GM12875 (cell line): Measurements from ENCODE around the gene APOA4.
A peak's percentile ranks its signal among the peaks of the same experiment; 100 is the strongest.
"Not testable (repeated sequence)": the region's sequence is repeated elsewhere in the genome, so short reads cannot be mapped to it uniquely, and the experiment has no call there.

Source experiments
- H3K4me3 ChIP-seq: one replicate; pipeline ENCODE4 v1.5.1; 2011; ENCODE audit warnings: low read depth, low read length, control low read depth
- TF ChIP-seq, protein P1 (sequence below): IDR thresholded peaks from 2 replicates; pipeline ENCODE4 v1.5.1; 2011; ENCODE audit warnings: low read depth, mild to moderate bottlenecking, control low read depth, inconsistent platforms, low read length, moderate library complexity, borderline replicate concordance; ENCODE audit not compliant: insufficient read depth

Gene APOA4

DNA sequence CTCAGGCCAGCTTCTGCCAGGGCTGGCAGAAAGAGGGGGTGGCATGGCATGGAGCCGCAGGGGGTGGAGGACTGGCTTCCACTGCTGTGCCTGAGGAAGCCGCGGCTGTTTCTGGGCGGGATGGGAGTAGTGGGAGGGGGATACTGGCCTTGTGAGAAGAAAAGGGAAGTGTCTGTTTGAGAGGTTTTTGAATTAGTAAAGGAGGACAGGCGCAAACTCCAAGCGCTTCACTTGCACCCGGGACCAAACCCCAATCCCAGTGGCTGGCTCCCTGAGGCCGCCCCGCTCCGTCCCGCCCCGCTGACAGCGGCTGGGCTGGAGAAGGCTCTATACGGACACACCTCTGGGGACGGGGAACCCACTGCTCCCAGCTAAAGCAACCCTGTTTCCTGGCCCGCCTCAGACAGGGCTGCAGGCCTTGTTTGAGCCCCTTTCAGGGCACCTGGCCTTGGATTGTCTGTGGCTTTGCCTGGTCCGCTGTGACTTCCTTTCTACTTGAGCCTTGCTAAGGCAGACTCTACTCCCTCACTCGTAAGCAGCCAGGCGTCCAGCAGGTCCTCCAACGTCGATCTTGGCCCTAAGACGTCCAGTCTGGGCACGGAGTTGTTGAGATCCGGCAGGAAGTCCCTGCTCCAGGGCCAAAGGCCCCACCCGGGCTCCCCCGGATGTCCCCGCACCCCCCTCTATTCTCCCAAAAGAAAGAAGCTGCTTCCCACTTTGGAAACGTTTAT is 12.1 kb upstream of the APOA4 start:
- H3K4me3 ChIP-seq = peak overlapping the region; percentile 53
- TF ChIP-seq, protein P1, sequence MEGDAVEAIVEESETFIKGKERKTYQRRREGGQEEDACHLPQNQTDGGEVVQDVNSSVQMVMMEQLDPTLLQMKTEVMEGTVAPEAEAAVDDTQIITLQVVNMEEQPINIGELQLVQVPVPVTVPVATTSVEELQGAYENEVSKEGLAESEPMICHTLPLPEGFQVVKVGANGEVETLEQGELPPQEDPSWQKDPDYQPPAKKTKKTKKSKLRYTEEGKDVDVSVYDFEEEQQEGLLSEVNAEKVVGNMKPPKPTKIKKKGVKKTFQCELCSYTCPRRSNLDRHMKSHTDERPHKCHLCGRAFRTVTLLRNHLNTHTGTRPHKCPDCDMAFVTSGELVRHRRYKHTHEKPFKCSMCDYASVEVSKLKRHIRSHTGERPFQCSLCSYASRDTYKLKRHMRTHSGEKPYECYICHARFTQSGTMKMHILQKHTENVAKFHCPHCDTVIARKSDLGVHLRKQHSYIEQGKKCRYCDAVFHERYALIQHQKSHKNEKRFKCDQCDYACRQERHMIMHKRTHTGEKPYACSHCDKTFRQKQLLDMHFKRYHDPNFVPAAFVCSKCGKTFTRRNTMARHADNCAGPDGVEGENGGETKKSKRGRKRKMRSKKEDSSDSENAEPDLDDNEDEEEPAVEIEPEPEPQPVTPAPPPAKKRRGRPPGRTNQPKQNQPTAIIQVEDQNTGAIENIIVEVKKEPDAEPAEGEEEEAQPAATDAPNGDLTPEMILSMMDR = no peak

DNA sequence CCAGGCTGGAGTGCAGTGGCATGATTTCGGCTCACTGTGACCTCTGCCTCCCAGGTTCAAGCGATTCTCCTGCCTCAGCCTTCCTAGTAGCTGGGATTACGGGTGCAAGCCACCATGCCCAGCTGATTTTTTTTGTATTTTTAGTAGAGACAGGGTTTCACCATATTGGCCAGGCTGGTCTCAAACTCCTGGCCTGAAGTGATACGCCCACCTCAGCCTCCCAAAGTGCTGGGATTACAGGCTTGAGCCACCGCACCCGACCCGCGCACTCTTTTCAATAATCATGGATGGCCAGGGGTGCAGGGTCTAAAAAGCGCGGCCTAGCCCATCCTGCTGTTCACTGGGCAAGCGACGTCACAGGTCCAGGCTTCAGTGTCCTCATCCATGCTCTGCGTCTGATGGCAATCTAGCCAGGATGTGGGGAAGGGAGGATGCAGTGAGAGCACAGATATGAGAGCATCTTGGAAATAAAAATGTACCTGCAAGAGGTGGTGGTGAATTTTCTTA is 11.5 kb upstream of the APOA4 start:
- not testable (repeated sequence) for H3K4me3 ChIP-seq

DNA sequence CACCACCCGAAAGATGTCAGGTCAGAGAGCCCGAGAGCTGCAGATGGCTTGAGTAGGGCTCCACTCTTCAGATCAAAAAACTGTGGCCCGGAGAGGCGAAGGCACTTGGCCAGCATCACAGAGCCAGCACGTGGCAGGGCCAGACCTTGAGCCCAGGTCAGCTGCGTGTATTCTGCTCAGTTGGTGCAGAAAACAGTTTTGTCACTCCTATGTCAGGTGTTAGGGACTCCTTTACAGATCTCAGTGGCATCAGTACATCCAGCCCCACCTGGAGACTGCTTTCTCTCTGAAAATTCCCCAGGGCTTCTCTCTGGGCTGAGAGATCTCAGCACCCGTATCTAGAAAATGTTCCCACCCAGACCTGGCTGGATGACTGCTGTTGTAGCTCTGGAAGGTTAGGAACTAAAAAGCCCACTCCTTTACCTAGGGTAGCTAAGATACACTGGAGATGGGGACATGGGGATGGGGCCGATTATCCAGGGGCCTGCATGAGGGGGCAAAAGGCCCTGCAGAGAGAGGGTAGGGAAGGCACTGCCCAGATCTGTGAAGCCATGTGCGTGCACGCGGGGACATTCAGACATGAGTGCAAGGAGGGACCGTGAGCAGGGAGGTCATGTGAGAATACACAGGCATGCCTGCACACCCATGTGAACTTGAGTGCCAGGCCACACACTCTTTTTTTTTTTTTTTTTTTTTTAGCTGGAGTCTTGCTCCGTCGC is 10.9 kb upstream of the APOA4 start:
- H3K4me3 ChIP-seq = no peak overlapping the region
- TF ChIP-seq, protein P1 = no peak

DNA sequence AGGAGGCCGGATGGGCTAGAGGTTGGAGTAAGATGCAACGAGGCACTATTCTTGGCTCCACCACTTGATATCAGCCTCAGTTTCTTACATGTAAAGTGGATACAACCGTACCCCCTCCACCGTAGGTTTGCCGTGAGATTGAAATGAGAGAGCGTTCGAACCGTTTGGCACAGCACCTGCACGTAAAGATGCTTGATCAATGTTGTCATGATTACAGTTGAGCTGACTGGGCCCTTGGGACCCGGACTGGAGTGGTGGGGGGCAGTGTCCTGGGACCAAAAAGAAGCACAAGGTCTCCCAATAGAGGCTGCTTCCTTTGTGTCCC is 10.3 kb upstream of the APOA4 start:
- H3K4me3 ChIP-seq = no peak overlapping the region
- TF ChIP-seq, protein P1 = no peak

- TF ChIP-seq, protein P1 = no peak
- no peak overlapping the region for H3K4me3 ChIP-seq
Observed at GRCh38 chr11:116832350-116833290, 9.5 kb upstream of the APOA4 start.

DNA sequence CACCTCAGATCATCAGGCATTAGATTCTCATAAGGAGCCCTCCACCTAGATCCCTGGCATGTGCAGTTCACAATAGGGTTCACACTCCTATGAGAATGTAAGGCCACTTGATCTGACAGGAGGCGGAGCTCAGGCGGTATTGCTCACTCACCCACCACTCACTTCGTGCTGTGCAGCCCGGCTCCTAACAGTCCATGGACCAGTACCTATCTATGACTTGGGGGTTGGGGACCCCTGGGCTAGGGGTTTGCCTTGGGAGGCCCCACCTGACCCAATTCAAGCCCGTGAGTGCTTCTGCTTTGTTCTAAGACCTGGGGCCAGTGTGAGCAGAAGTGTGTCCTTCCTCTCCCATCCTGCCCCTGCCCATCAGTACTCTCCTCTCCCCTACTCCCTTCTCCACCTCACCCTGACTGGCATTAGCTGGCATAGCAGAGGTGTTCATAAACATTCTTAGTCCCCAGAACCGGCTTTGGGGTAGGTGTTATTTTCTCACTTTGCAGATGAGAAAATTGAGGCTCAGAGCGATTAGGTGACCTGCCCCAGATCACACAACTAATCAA is 8.8 kb upstream of the APOA4 start:
- no peak overlapping the region for H3K4me3 ChIP-seq
- TF ChIP-seq, protein P1 = no peak

DNA sequence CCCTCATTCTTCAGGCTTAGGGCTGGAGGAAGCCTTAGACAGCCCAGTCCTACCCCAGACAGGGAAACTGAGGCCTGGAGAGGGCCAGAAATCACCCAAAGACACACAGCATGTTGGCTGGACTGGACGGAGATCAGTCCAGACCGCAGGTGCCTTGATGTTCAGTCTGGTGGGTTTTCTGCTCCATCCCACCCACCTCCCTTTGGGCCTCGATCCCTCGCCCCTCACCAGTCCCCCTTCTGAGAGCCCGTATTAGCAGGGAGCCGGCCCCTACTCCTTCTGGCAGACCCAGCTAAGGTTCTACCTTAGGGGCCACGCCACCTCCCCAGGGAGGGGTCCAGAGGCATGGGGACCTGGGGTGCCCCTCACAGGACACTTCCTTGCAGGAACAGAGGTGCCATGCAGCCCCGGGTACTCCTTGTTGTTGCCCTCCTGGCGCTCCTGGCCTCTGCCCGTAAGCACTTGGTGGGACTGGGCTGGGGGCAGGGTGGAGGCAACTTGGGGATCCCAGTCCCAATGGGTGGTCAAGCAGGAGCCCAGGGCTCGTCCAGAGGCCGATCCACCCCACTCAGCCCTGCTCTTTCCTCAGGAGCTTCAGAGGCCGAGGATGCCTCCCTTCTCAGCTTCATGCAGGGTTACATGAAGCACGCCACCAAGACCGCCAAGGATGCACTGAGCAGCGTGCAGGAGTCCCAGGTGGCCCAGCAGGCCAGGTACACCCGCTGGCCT is 7.2 kb upstream of the APOA4 start:
- H3K4me3 ChIP-seq = no peak overlapping the region
- TF ChIP-seq, protein P1 = no peak
